Measurements from ENCODE around the gene SDF2L1.
"Not testable (repeated sequence)": the region's sequence is repeated elsewhere in the genome, so short reads cannot be mapped to it uniquely, and the experiment has no call there.

DNA sequence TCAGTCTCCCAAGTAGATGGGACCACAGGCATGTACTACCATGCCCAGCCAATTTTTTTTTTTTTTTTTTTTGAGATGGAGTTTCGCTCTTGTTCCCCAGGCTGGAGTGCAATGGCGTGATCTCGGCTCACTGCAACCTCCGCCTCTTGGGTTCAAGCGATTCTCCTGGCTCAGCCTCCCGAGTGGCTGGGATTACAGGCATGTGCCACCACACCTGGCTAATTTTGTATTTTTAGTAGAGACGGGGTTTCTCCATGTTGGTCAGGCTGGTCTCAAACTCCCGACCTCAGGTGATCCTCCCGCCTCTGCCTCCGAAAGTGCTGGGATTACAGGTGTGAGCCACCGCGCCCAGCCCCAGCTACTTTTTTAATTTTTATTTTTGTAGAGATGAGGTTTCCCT lies 36.7 kb downstream of the SDF2L1 start:
- not testable (repeated sequence) for TF ChIP-seq EZH2phosphoT487 (IDR thresholded peaks at IDR 0.05; ENCODE audit: borderline replicate concordance, low read depth, low read length)
- TF ChIP-seq, protein P1, sequence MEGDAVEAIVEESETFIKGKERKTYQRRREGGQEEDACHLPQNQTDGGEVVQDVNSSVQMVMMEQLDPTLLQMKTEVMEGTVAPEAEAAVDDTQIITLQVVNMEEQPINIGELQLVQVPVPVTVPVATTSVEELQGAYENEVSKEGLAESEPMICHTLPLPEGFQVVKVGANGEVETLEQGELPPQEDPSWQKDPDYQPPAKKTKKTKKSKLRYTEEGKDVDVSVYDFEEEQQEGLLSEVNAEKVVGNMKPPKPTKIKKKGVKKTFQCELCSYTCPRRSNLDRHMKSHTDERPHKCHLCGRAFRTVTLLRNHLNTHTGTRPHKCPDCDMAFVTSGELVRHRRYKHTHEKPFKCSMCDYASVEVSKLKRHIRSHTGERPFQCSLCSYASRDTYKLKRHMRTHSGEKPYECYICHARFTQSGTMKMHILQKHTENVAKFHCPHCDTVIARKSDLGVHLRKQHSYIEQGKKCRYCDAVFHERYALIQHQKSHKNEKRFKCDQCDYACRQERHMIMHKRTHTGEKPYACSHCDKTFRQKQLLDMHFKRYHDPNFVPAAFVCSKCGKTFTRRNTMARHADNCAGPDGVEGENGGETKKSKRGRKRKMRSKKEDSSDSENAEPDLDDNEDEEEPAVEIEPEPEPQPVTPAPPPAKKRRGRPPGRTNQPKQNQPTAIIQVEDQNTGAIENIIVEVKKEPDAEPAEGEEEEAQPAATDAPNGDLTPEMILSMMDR (conservative IDR thresholded peaks at IDR 0.05; ENCODE audit: low read length): not testable (repeated sequence)
